Measurements from ENCODE around the gene SOWAHA.
A peak's percentile ranks its signal among the peaks of the same experiment; 100 is the strongest.

Gene SOWAHA

DNA sequence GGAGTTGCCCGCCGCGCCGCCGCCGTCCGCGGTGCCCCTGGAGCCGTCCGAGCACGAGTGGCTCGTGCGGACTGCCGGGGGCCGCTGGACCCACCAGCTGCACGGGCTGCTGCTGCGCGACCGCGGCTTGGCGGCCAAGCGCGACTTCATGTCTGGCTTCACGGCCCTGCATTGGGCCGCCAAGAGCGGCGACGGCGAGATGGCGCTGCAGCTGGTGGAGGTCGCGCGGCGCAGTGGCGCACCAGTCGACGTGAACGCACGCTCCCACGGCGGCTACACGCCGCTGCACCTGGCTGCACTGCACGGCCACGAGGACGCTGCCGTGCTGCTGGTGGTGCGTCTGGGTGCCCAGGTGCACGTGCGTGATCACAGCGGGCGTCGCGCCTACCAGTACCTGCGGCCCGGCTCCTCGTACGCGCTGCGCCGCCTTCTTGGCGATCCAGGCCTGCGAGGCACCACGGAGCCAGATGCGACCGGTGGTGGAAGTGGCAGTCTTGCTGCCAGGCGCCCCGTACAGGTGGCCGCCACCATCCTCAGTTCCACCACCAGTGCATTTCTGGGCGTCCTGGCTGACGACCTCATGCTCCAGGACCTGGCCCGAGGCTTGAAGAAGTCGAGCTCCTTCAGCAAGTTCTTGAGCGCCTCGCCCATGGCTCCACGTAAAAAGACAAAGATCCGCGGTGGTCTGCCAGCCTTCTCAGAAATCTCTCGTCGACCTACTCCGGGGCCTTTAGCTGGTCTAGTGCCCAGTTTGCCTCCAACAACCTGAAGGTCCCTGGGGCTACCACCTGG, 1.6 kb downstream of the SOWAHA start:
- H3K4me3 ChIP-seq (ENCODE audit: low read depth, low read length): no peak overlapping the region
- no peak for DNase-seq (ENCODE audit: low read depth)
- TF ChIP-seq, protein P1, sequence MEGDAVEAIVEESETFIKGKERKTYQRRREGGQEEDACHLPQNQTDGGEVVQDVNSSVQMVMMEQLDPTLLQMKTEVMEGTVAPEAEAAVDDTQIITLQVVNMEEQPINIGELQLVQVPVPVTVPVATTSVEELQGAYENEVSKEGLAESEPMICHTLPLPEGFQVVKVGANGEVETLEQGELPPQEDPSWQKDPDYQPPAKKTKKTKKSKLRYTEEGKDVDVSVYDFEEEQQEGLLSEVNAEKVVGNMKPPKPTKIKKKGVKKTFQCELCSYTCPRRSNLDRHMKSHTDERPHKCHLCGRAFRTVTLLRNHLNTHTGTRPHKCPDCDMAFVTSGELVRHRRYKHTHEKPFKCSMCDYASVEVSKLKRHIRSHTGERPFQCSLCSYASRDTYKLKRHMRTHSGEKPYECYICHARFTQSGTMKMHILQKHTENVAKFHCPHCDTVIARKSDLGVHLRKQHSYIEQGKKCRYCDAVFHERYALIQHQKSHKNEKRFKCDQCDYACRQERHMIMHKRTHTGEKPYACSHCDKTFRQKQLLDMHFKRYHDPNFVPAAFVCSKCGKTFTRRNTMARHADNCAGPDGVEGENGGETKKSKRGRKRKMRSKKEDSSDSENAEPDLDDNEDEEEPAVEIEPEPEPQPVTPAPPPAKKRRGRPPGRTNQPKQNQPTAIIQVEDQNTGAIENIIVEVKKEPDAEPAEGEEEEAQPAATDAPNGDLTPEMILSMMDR (IDR thresholded peaks at IDR 0.05; ENCODE audit: low read depth, low read length, missing control alignments): no peak

DNA sequence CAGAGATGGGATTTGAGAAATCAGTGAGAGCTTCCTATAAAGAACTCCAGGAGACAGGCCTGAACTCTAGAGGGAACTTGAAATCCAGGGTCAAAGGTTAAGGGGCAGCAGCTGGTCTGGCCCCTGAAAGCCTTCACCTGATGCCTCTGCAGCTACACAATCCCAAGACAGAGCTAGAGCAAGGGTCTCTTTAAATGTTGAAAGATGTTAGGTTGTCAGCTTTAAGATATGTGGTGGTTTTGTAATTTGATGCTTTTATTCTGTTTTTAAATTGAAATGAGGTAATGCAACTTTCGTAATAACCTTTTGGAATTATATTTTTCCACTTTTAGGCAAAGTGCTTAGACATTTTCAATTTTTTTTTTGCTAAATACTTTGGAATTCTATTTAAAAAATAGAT, 2.4 kb downstream of the SOWAHA start:
- no peak overlapping the region for H3K4me3 ChIP-seq (ENCODE audit: low read depth, low read length)
- TF ChIP-seq, protein P1 (IDR thresholded peaks at IDR 0.05; ENCODE audit: low read depth, low read length, missing control alignments): no peak
- DNase-seq (ENCODE audit: low read depth): no peak

DNA sequence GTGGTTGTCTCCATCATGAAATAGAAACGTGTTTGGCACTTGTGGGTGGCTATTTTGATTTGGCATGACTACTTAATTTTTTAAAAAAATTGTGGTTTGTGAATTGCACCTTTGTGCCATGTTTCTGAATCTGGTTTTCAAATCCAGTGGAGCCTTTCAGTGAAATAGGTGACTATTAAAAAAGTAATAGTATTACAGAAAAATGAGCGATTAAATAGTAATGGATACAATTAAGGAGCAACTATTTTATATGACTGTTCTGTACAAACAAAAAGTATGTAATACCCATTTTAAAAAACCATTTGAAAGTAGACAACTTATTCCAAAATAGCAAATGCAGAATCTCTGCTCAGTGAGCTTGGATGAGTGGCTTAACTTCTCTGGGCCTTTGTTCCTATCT, 3.0 kb downstream of the SOWAHA start:
- no peak overlapping the region for H3K4me3 ChIP-seq (ENCODE audit: low read depth, low read length)
- TF ChIP-seq, protein P1 (IDR thresholded peaks at IDR 0.05; ENCODE audit: low read depth, low read length, missing control alignments): no peak
- no peak for DNase-seq (ENCODE audit: low read depth)

DNA sequence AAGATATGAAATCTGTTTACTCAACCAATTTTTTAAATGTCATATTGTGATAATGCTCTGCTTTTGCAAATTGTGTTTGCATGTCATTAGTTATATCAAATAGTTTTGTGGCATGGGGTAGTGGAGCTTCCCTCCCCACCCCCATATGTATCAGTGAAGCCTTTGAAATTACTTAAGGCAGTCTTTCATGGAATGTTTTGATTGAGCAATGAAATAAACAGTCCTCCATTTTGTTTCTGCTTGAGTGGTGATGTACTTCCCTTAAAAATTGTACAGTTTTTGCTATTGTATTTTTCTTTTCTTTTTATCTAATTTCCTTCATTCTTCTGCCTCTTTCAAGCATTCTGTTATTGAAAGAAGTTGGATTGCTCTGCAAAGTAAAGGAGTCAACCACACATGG, 3.5 kb downstream of the SOWAHA start:
- H3K4me3 ChIP-seq (ENCODE audit: low read depth, low read length): no peak overlapping the region
- TF ChIP-seq, protein P1 (IDR thresholded peaks at IDR 0.05; ENCODE audit: low read depth, low read length, missing control alignments): no peak
- no peak for DNase-seq (ENCODE audit: low read depth)

DNA sequence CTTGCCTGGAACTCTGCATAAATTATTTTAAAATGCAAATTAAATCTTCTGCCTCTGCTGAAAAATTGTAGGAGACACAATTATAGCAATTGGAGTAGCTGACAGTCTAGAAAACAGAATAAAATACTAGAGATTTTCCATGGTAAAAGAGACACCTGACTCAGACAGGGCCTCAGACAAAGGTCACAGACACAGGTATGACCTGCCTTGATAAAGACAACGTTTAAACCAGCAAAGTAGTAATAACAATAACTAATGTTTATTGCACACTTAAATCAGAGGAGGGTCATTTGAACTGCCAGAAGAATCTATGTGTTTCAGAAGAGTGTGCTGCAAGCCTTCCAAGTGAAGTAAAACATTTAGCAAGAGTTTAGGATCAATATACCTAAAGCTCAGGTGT, 3.9 kb downstream of the SOWAHA start:
- TF ChIP-seq, protein P1 (IDR thresholded peaks at IDR 0.05; ENCODE audit: low read depth, low read length, missing control alignments): no peak
- H3K4me3 ChIP-seq (ENCODE audit: low read depth, low read length): no peak overlapping the region
- DNase-seq (ENCODE audit: low read depth): no peak

DNA sequence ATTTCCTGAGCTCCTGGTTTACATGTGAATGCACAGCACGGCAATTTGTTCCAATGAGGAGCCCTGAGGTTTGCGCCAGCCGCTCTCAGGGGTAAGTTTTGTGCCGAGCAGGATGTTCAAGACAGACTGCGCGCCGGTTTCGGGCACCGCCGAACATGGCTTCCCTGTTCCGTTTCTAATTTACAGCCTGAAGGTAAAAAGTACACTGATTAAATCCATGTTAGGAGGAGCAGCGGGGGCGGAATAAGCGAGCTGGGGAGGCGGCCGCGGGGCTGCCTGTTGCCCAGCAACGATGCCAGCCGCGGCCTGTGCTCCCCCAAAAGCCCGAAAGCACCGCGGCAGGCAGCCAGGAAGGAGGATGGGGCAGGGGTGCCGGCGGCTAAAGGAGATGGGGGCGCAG, 6.4 kb downstream of the SOWAHA start:
- H3K4me3 ChIP-seq (ENCODE audit: low read depth, low read length): peak overlapping the region; percentile 15; the same call in 1 of the 2 replicates
- TF ChIP-seq, protein P1 (IDR thresholded peaks at IDR 0.05; ENCODE audit: low read depth, low read length, missing control alignments): no peak
- DNase-seq (ENCODE audit: low read depth): no peak
